ENCODE data around the gene NPR1. TPM values are rescaled to one million over a fixed set of nuclear protein-coding genes. Genes with fewer than 3 reads are reported as not detected.

Gene NPR1
- total RNA-seq, 1 donor from 2014 or later = 187 TPM

DNA sequence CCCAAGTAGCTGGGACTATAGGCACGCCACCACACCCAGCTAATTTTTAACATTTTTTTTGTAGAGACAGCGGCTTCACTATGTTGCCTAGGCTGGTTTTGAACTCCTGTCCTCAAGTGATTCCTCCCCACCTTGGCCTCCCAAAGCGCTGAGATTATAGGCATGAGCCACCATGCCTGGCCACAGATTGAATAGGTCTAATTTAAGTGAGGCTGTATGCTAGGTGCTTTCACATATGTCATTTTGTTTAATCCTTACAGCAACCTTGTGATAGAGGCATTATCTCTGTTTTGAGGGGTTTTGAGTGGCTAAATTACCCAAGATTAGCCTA lies 56.6 kb downstream of the NPR1 start:
- H3K36me3 ChIP-seq = peaks cover under 1 to 10% of the 10 kb centered on the region in 2 donors
- H3K4me3 ChIP-seq = no peak overlapping the region
- H3K9me3 ChIP-seq = no peaks in the 10 kb centered on the region
- H3K27me3 ChIP-seq = no peaks in the 10 kb centered on the region
- H3K27ac ChIP-seq = peak overlapping the region; percentile 57 to 64
- intact Hi-C loops (cut with DNase I) = no loop called here
- H3K4me1 ChIP-seq = peaks cover 4 to 41% of the 10 kb centered on the region in 2 donors
- TF ChIP-seq, protein P1, sequence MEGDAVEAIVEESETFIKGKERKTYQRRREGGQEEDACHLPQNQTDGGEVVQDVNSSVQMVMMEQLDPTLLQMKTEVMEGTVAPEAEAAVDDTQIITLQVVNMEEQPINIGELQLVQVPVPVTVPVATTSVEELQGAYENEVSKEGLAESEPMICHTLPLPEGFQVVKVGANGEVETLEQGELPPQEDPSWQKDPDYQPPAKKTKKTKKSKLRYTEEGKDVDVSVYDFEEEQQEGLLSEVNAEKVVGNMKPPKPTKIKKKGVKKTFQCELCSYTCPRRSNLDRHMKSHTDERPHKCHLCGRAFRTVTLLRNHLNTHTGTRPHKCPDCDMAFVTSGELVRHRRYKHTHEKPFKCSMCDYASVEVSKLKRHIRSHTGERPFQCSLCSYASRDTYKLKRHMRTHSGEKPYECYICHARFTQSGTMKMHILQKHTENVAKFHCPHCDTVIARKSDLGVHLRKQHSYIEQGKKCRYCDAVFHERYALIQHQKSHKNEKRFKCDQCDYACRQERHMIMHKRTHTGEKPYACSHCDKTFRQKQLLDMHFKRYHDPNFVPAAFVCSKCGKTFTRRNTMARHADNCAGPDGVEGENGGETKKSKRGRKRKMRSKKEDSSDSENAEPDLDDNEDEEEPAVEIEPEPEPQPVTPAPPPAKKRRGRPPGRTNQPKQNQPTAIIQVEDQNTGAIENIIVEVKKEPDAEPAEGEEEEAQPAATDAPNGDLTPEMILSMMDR (IDR thresholded peaks at IDR 0.05) = no peak
- DNase-seq (ENCODE audit: low spot score in 2 of 2) = no peak

DNA sequence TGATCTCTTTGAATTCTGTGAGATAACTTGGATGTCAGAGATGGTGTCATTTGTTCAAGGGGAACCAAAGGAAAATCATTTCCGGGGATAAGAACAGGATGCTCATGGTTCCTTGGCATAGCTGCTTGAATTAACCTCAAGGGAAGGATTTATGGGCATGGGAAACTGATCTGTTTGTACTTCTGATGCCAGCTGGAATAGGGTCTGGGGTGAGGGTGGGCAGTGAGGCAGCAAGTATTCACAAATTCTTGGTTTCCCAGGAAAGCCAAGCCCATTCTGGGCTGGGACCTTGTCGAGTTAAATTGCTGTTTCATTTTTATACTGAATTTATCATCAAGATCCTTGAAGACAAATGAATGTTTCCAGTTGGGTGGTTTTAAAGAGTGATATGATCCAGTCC lies 63.5 kb downstream of the NPR1 start:
- no peaks in the 10 kb centered on the region for H3K27me3 ChIP-seq
- H3K4me3 ChIP-seq = no peak overlapping the region
- peaks cover 6 to 30% of the 10 kb centered on the region in 2 donors for H3K4me1 ChIP-seq
- TF ChIP-seq, protein P1 (IDR thresholded peaks at IDR 0.05) = no peak
- H3K36me3 ChIP-seq = peaks cover 24 to 53% of the 10 kb centered on the region in 2 donors
- H3K9me3 ChIP-seq = no peaks in the 10 kb centered on the region
- intact Hi-C loops (cut with DNase I) = no loop called here
- no peak for DNase-seq (ENCODE audit: low spot score in 2 of 2)
- H3K27ac ChIP-seq = peak overlapping the region; percentile 74 to 86

DNA sequence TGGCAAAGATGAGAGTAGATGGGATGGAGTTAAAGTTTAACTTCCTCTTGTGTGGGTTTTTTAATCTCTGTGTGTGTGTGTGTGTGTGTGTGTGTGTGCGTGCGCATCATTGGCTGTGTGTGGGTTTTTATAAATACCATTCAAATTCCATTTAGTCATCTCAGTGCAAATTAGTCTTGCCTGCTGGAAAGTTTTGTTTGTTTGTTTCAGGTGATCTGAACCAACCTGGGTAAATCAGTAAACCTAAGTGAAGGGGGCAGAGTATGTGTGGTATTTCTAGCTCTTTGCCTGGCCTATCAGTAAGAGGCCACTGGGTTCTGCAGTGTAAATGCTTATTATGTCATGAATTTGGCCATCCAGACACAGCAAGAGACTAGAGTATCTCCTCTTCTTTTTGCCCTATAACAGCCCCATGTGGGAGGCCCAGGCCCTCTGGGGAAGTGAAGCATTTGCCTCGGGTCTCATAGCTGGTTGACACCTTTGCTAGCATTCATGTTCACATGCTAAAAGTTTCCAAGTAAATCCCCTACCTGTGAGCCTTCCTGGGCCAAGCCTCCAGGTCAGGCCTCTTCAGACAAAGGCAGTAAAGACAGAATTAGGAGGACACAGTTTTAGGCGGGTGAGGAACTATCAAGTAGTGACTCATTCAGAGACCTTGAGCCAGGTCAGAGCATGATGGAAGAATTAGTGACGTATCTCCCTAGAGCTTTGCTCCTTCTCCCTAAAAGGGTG lies 64.1 kb downstream of the NPR1 start:
- intact Hi-C loops (cut with DNase I) = no loop called here
- TF ChIP-seq, protein P1 (IDR thresholded peaks at IDR 0.05) = no peak
- DNase-seq (ENCODE audit: low spot score in 2 of 2) = no peak
- H3K4me3 ChIP-seq = no peak overlapping the region
- peaks cover 6 to 35% of the 10 kb centered on the region in 2 donors for H3K4me1 ChIP-seq
- peak overlapping the region; percentile 74 to 86 for H3K27ac ChIP-seq
- H3K27me3 ChIP-seq = no peaks in the 10 kb centered on the region
- H3K9me3 ChIP-seq = no peaks in the 10 kb centered on the region
- peaks cover 25 to 58% of the 10 kb centered on the region in 2 donors for H3K36me3 ChIP-seq

Other genes starting within 250 kb of the NPR1 start
- gene S100A7, start 218.0 kb upstream of the NPR1 start, total RNA-seq = not detected
- gene S100A6, start 142.7 kb upstream of the NPR1 start, total RNA-seq = 336 TPM
- gene S100A5, start 137.8 kb upstream of the NPR1 start, total RNA-seq = not detected
- 690 TPM for gene S100A4, start 132.9 kb upstream of the NPR1 start, total RNA-seq
- not detected for gene S100A3, start 129.4 kb upstream of the NPR1 start, total RNA-seq
- not detected for gene S100A2, start 112.8 kb upstream of the NPR1 start, total RNA-seq
- 364 TPM for gene S100A16, start 65.6 kb upstream of the NPR1 start, total RNA-seq
- 1.5 TPM for gene S100A14, start 62.4 kb upstream of the NPR1 start, total RNA-seq
- 89.7 TPM for gene S100A13, start 51.2 kb upstream of the NPR1 start, total RNA-seq
- gene S100A1, start 50.3 kb upstream of the NPR1 start, total RNA-seq = not detected
- 58.9 TPM for gene CHTOP, start 44.6 kb upstream of the NPR1 start, total RNA-seq
- 61.0 TPM for gene SNAPIN, start 20.0 kb upstream of the NPR1 start, total RNA-seq
- gene ILF2, start 7.7 kb upstream of the NPR1 start, total RNA-seq = 37.5 TPM
- gene INTS3, start 49.4 kb downstream of the NPR1 start, total RNA-seq = 55.9 TPM
- gene SLC27A3, start 96.7 kb downstream of the NPR1 start, total RNA-seq = 315 TPM
- gene GATAD2B, start 244.3 kb downstream of the NPR1 start, total RNA-seq = 9.5 TPM